Left ventricle myocardium inferior (tissue), 1 donor: ENCODE measurements around the gene ASXL3. TPM values are rescaled to one million over a fixed set of nuclear protein-coding genes. Genes with fewer than 3 reads are reported as not detected.

Experiments used
- DNase-seq: peaks from one replicate; pipeline ENCODE4 v3.0.0-alpha.2; 2020
- H3K27ac ChIP-seq: fragments of 200-600 bp; replicated peaks from 2 replicates; pipeline ENCODE4 v1.8.0; 2021
- H3K27me3 ChIP-seq: fragments of 200-600 bp; 2 replicates; pipeline ENCODE4 v1.8.0; 2021; ENCODE audit warnings: low read depth
- H3K36me3 ChIP-seq: fragments of 200-600 bp; 2 replicates; pipeline ENCODE4 v1.8.0; 2021
- H3K4me1 ChIP-seq: fragments of 200-600 bp; 2 replicates; pipeline ENCODE4 v1.8.0; 2021
- H3K4me3 ChIP-seq: fragments of 200-600 bp; 2 replicates; pipeline ENCODE4 v1.8.0; 2021; ENCODE audit warnings: mild to moderate bottlenecking, moderate library complexity
- H3K9me3 ChIP-seq: fragments of 200-600 bp; replicated peaks from 2 replicates; pipeline ENCODE4 v1.8.0; 2021
- CTCF ChIP-seq: fragments of 200-600 bp; IDR thresholded peaks from 2 replicates; pipeline ENCODE4 v1.8.0; 2021; ENCODE audit warnings: antibody characterized with exemption, mild to moderate bottlenecking, borderline replicate concordance
- intact Hi-C: fragments of 100-400 bp; cut with micrococcal nuclease; formaldehyde crosslinking; loops from one replicate; pipeline ENCODE4 v1.11.0; 2022
- total RNA-seq: library from RNA; stranded (reverse); fragmentation: NEBNext Ultra II Directional; extraction: Animal tissue kit (Norgen Biotek cat#: 25700); gene quantifications from one replicate; pipeline ENCODE4 v1.2.1, GENCODE V29; 2021
- donor health status: DM: no; HTN: yes; CAD: no; lungs with severe emphysema.

ASXL3 gene
- total RNA-seq, 1 donor from 2014 or later, result 6.7 TPM

DNA sequence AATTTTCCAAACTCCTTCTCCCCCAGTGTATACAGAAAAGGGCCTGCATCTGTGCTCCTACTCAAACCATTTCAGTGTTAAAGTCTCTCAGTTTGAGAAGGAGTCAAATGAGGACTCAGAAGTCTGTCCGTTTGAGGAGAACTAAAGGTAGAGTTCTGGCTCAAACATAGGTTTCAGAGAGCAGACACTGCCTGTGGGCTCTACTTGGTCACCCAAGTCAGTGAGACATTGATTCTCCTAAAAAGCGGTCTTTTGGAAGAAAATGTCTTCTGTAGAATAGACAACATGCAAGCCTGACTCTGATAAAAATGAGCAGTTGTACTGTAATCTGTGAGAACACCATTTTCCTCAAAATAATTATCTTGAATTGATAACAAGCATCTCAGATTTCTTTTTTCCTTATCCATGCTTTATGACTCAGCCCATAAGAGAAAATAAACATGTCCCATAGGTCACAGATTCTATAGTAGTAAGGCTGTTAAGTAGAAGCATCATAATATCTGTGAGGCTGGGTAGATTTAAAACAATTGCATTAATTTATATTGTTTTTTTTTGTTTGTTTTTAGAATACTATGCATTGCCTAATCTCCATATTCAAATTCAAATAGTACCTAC is 82.8 kb downstream of the ASXL3 start:
- Histone ChIP-seq H3K36me3 (no peaks in the 10 kb centered on the region), H3K9me3 (no peaks in the 10 kb centered on the region), H3K27ac (no peak overlapping the region), H3K4me1 (peaks cover 13% of the 10 kb centered on the region), H3K27me3 (no peaks in the 10 kb centered on the region), H3K4me3 (no peak overlapping the region)
- no peak for DNase-seq
- TF ChIP-seq CTCF, result no peak
- intact Hi-C loops, result no loop called here

GRCh38 chr18:33664241-33664874 is 86.3 kb downstream of the ASXL3 start:
- H3K36me3 ChIP-seq, result no peaks in the 10 kb centered on the region
- DNase-seq, result no peak
- intact Hi-C loops, result no loop called here
- TF ChIP-seq CTCF, result no peak
- no peaks in the 10 kb centered on the region for H3K4me1 ChIP-seq
- no peak overlapping the region for H3K27ac ChIP-seq
- no peaks in the 10 kb centered on the region for H3K27me3 ChIP-seq
- H3K4me3 ChIP-seq, result no peak overlapping the region
- H3K9me3 ChIP-seq, result no peaks in the 10 kb centered on the region

DNA sequence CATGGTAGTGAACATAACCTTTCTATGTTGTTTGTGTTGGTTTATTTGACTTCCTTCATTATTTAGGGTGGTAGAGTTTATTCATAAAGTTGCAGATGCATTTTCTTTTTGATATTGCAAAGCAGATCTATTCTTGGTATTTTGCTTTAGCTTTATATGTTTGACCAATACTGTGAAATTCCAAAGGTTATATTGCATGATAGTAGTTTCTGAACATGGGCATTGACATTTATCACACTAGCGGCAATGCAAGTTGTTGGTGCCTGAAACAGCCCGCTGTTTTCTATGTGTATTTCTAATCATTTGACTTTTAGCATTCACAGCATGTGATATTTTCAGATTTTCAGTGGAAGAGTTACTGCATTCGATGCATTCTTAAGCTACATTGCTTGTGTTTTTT is 87.2 kb downstream of the ASXL3 start:
- intact Hi-C loops, result no loop called here
- DNase-seq, result no peak

DNA sequence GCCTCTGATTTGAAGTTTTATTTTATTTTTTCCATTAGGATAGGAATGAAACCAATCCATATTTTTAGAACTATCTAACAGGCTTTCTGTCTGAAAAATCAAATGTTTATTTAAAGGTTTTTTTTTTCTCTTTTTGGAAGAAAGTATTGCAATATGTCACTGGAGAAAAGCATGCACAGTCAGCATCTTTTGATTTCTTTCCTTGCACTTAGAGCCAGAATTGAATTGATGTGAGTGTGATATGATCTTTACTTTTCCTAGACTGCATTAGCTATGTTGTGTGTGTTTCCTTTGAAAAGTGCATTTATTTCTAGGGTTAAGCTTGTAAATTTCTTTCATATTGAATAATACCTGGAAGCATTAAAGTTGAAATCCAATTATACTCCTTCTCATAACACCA is 87.6 kb downstream of the ASXL3 start:
- H3K27ac ChIP-seq, result no peak overlapping the region
- DNase-seq, result no peak

More for the DNA sequence above, 87.2 kb downstream of the ASXL3 start:
- Histone ChIP-seq H3K4me3 (no peak overlapping the region), H3K4me1 (no peaks in the 10 kb centered on the region), H3K36me3 (no peaks in the 10 kb centered on the region), H3K9me3 (no peaks in the 10 kb centered on the region), H3K27me3 (no peaks in the 10 kb centered on the region), H3K27ac (no peak overlapping the region)
- TF ChIP-seq CTCF, result no peak

DNA sequence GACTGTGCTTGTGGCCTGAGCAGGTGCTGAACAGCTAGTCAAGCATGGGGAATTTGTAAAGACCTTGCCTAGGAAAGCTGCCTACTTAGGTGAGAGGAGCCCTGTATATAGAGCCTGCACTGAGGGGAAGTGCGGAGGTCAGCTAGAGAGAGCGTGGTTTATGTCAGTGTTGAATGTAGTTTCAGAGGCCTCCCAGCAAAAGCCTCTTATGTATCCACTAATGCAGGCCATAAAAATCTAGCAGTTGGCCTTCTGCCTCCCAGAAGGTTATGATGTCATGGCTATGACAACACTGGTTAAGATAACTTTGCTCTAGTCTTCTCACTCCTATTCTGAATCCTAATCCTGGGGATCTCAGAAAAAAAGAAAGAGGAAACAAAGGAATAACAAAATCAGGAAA is 88.9 kb downstream of the ASXL3 start:
- Histone ChIP-seq H3K4me3 (no peak overlapping the region), H3K9me3 (no peaks in the 10 kb centered on the region), H3K27ac (no peak overlapping the region), H3K4me1 (no peaks in the 10 kb centered on the region), H3K27me3 (no peaks in the 10 kb centered on the region), H3K36me3 (no peaks in the 10 kb centered on the region)
- intact Hi-C loops, result no loop called here
- TF ChIP-seq CTCF, result no peak
- DNase-seq, result no peak

More for the DNA sequence above, 87.6 kb downstream of the ASXL3 start:
- TF ChIP-seq CTCF, result no peak
- no peaks in the 10 kb centered on the region for H3K4me1 ChIP-seq
- no peak overlapping the region for H3K4me3 ChIP-seq
- no peaks in the 10 kb centered on the region for H3K9me3 ChIP-seq
- intact Hi-C loops, result no loop called here
- H3K36me3 ChIP-seq, result no peaks in the 10 kb centered on the region
- H3K27me3 ChIP-seq, result no peaks in the 10 kb centered on the region
